SH-SY5Y (cell line): ENCODE measurements around the gene SGSM2.

Experiments
- GATA2 ChIP-seq: IDR thresholded peaks from 2 replicates; pipeline ENCODE4 v1.6.1; 2011; ENCODE audit warnings: mild to moderate bottlenecking, low read depth, low read length
- GATA3 ChIP-seq: IDR thresholded peaks from 2 replicates; pipeline ENCODE4 v1.6.1; 2011; ENCODE audit warnings: low read depth, mild to moderate bottlenecking, low read length, moderate library complexity

SGSM2 gene

GRCh38 chr17:2371183-2372130 lies 34.2 kb downstream of the SGSM2 start:
- TF ChIP-seq GATA3, result no peak
- TF ChIP-seq GATA2, result no peak

- no peak for TF ChIP-seq GATA2
- no peak for TF ChIP-seq GATA3
Measured at GRCh38 chr17:2372180-2372579, 34.9 kb downstream of the SGSM2 start.

DNA sequence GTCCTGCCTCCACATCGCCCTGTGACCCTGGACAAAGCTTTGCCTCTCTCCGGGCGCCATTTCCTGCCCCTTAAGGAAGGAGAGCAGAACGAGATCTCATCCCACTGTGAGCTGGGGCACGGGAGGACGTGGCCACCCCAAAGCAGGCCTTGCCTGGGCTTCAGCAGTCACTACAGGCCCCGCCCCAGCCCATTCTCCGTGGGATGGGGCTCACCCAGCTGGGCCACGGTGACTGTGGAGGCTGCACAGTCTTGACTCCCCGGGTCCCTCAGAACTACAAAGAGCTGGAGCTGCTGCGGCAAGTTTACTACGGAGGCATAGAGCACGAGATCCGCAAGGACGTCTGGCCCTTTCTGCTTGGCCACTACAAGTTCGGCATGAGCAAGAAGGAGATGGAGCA lies 35.4 kb downstream of the SGSM2 start:
- no peak for TF ChIP-seq GATA3
- TF ChIP-seq GATA2, result no peak

DNA sequence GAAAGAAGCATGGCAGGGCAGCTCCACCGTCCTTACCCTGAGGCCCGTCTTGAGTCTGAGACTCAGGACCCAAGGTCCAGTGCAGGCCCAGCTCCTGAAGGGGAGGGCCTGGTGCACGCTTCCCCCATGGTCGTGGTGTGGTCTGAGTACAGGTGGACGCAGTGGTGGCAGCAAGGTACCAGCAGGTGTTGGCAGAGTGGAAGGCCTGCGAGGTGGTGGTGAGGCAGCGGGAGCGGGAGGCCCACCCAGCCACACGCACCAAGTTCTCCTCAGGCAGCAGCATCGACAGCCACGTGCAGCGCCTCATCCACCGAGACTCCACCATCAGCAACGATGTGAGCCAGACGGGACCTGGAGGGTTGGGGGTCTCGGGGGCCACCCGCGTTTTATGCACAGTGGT lies 35.9 kb downstream of the SGSM2 start:
- TF ChIP-seq GATA3 (no peak), GATA2 (no peak)

- TF ChIP-seq GATA3 (no peak), GATA2 (no peak)
Measured at GRCh38 chr17:2374549-2375285, 37.4 kb downstream of the SGSM2 start.

GRCh38 chr17:2375406-2375805 lies 38.1 kb downstream of the SGSM2 start:
- TF ChIP-seq GATA2 (no peak), GATA3 (no peak)

DNA sequence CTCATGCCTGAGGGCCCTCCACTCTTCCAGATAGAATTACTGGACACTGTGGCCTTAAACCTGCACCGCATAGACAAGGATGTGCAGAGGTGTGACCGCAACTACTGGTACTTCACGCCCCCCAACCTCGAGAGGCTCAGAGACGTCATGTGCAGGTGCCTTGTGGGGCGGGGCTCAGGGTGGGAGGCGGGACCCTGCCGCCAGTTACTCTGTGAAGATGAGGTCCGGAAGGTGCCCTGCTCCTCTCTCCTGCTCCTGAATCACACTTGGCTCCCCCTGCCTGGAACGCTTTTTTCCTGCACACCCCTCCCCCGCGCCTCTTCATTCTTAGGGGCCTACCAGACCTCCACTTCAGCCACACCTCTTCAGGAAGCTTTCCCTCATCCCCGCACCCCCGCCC lies 38.8 kb downstream of the SGSM2 start:
- TF ChIP-seq GATA2, result no peak

DNA sequence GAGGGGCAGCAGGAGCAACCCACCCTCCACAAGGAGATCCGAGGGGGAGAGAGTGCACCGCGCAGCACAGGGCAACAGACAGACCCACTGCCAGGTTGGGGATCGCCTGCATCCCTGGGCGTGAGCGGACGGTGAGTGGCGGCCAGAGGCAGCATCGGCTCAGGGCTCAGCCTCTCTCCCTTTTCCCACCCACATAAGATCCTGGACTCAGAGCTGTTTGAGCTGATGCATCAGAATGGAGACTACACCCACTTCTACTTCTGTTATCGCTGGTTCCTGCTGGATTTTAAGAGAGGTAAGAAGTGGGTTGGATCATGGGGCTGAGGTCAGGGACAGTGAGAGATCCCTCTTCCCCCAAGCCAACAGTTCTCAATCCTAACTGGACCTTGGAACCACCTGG lies 40.4 kb downstream of the SGSM2 start:
- no peak for TF ChIP-seq GATA3
- no peak for TF ChIP-seq GATA2

DNA sequence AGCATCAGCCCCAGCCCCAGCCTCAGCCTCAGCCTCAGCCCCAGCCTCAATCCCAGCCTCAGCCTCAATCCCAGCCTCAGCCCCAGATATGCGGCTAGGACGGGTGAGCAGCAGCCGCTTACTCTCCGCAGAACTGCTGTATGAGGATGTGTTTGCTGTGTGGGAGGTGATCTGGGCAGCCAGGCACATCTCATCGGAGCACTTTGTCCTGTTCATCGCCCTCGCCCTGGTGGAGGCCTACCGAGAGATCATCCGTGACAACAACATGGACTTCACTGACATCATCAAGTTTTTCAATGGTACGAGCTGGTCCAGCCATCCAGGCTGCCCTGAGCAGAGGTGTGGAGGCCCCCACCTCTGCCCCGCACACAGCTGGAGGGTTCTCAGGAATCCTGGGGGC lies 41.6 kb downstream of the SGSM2 start:
- TF ChIP-seq GATA2 (no peak), GATA3 (no peak)

DNA sequence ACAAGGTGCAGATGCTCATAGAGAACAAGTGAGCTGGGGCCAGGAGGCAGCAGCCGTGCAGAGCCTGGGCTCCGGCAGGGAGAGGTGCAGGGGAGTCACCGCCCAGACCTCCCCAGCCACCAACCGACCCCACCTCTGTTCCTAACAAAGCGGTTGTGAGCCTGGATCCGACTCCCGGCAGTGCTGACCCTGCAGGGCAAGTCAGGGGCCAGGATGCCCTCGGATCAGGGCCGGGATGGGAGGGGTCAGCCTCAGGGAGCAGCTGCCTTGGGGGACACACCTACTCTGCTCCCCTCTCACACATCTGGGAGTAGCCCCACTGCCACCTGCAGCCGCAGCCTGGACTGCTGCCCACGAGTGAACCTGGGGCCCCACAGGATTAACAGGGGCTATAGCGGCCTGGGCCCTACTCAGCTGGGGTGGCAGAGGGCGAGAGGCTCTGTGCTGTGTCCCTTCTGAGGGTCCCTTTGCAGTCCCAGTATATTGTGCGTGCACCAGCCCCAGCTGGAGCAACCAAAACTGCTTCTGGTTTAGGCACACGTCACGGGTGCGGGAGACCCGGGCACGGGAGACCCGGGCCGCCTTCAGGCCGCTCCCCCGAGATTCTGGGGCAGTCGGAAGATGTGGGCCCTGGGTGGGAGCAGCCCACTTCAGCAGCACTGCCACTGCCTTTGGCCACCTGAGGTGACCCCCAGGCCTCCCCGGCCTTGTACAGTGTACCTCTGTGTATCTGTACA lies 42.4 kb downstream of the SGSM2 start:
- TF ChIP-seq GATA2 (no peak), GATA3 (no peak)

- TF ChIP-seq GATA2 (peak; percentile 81), GATA3 (no peak)
Measured at GRCh38 chr17:2380226-2380922, 43.1 kb downstream of the SGSM2 start.

GRCh38 chr17:2380950-2381649 lies 43.8 kb downstream of the SGSM2 start:
- no peak for TF ChIP-seq GATA3
- TF ChIP-seq GATA2, result no peak

- TF ChIP-seq GATA2, result no peak
- no peak for TF ChIP-seq GATA3
Measured at GRCh38 chr17:2383628-2384167, 46.4 kb downstream of the SGSM2 start.
